NCI-H2196 treated with DMSO at 0.1 percent for 48 hours (cell line): ENCODE data around the gene CFI.
"Not testable (repeated sequence)": the region's sequence is repeated elsewhere in the genome, so short reads cannot be mapped to it uniquely, and the experiment has no call there.

Source experiments
- DNase-seq: peaks from one replicate; lab custom pipeline; 2025; ENCODE audit not compliant: unreplicated experiment; lab: John Stamatoyannopoulos, UW

CFI gene

DNA sequence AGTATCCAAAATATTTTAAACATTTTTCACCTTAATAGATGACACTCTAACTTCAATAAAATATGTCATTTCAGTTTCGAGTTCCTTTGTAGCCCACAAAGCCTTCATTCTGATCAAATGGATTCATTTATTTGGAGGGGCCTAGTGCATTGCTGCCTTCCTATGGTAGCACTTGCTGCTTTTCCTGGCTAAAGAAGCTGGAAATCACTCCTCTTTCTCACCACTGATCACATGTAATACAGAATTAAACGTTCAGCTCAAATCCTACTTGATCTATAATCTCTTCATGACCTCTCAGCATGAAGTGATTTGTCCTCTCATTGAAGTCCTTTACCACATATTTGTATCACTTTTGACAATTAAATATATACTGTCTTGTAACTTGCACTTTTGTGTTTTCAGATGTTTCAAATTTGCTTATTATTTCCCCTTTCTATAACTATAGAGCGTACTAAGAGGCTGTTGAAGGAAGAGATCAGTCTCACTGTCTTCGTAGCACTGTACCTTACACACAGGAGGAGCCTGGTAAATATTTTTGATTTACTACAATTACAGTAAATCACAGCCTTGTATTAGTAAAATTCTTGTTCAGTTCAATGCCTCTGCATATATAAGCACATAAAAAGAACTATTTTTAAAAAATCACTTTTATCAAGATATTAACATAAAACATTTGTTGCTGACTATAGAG, 555 bp downstream of the CFI start:
- DNase-seq: no peak

- no peak for DNase-seq
Observed at GRCh38 chr4:109798866-109799265, 2.9 kb downstream of the CFI start.

- no peak for DNase-seq
Observed at GRCh38 chr4:109795059-109795458, 6.7 kb downstream of the CFI start.

- no peak for DNase-seq
Observed at GRCh38 chr4:109787807-109788206, 14.0 kb downstream of the CFI start.

- no peak for DNase-seq
Observed at GRCh38 chr4:109786846-109787245, 15.0 kb downstream of the CFI start.

DNA sequence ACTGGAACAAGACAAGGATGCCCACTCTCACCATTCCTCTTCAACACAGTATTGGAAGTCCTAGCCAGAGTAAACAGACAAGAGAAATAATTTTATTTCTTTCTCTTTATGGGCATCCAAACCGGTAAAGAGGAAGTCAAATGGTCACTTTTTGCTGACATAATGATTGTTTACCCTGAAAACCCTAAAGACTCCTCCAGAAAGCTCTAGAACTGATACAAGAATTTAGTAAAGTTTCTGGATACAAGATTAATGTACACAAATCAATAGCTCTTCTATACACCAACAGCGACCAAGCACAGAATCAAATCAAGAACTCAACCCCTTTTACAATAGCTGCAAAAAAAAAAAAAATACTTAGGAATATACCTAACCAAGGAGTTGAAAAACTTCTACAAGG, 19.7 kb downstream of the CFI start:
- not testable (repeated sequence) for DNase-seq

GRCh38 chr4:109764789-109765402, 36.9 kb downstream of the CFI start:
- DNase-seq: no peak

- no peak for DNase-seq
Observed at GRCh38 chr4:109764376-109764775, 37.4 kb downstream of the CFI start.

DNA sequence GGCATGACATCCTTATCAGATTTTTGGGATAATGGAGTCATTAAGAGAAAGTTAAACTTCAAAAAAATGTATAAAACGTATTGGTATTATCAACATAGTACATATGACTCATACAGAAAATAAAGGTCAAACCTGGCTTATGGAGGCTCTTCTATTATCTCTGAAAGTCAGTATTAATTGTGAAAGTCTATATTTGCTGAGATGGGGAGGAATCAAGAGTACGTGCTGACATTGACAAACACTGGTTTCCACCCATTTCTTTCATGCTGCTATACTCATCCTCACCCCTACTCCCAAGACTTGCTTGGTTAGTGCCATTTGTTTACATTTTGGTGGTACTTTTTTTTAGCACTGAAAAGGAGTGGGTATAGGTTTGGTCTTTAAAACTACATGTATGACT, 41.1 kb downstream of the CFI start:
- no peak for DNase-seq

- DNase-seq: no peak
Observed at GRCh38 chr4:109755656-109756055, 46.1 kb downstream of the CFI start.

- no peak for DNase-seq
Observed at GRCh38 chr4:109754093-109754857, 47.5 kb downstream of the CFI start.

GRCh38 chr4:109752525-109752924, 49.3 kb downstream of the CFI start:
- no peak for DNase-seq

DNA sequence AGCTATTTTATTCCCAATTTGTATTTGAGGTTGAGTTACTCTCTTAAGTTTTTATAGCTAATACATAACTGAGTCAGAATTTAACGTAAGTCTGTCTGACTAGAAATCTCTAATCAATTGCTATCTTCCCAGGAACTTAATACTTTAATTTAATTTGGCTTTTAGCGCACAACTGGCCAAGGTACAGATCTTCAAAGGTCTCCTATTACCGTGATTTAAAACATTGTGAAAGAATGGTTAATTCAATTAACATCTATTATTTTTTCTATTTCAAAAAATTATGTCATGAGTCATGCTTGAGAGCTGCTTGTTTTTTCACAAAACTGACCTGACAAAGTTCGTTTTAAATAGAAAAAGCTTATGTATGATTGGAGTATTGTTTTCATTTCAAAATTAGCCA, 49.9 kb downstream of the CFI start:
- DNase-seq: no peak

- DNase-seq: no peak
Observed at GRCh38 chr4:109750652-109751244, 51.1 kb downstream of the CFI start.

DNA sequence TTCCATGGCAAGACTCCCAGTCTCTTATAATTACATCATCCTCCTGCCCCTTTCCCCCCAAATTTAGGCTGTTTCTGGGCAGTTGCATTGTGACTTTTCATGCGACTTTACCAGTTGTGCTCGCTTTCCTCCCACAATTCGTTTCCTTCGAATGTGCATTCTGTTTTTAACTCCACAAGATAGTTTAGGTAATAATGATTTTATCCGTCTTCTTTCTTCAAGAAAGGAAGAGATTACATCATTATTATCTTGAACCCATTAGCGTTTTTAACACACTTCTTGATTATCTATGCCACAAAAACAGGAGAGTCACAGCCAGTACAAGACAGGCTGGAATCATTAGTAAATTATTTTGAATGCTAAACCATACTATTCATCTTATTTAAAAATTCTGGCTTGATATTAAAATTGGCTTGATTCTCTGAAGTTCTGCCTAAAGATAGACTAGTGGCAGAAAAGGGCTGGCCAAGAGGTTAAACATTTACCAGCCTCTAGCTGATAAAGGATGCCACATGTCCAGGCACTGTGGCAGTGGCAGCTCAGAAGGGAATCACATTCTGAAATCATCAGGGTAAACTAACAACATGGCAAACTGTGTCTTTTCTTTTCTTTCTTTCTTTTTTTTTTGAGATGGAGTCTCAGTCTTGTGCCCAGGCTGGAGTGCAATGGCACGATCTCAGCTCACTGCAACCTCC, 52.3 kb downstream of the CFI start:
- no peak for DNase-seq

DNA sequence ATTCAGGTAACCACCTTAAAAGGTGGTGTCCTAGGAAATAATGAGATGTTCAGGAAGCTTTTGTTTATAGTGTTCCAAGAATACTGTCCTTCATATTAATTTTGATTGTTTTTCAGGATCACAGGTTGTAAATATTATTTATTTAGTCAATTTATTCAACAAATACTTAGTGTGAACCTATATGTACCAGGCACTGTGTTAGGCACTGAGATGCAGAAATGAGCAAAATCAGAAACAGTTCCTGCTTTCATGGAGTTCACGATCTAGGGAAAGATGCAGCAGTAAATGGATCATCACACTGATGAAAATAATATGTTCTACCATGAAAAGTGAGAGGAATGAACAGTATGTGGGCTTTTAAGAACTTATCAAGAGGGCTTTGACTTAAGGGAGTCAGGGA, 53.7 kb downstream of the CFI start:
- DNase-seq: no peak

DNA sequence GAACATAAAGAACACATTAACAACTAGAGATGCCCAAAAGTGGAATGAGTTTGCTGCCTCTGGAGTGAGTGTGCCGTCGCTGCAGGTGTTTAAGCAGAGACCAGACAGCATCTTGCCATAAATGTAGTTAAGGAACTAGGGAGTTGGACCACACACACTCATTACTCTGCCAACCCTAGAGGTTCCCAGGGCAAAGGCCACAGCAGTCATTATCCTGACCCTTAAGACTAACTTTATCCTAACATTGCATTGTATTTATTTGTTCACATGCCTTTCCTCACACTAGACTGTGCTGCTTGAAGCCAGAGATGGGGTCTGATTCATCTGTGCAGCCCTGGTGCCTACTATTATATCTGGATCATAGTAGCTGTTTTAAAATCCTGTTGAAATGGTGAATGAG, 55.1 kb downstream of the CFI start:
- DNase-seq: no peak

- DNase-seq: no peak
Observed at GRCh38 chr4:109745830-109746229, 56.0 kb downstream of the CFI start.

- DNase-seq: no peak
Observed at GRCh38 chr4:109739547-109739946, 62.3 kb downstream of the CFI start.

- no peak for DNase-seq
Observed at GRCh38 chr4:109738104-109738872, 63.5 kb downstream of the CFI start.
